Endothelial cell of umbilical vein (primary cell): Measurements from ENCODE around the gene COX7A2L. TPM values are rescaled to one million over a fixed set of nuclear protein-coding genes. Genes with fewer than 3 reads are reported as not detected.

Experiments used
- BruUV-seq: library from RNA; stranded (reverse); fragments of 400-500 nt; replicated peaks from 2 replicates; lab custom pipeline; 2021; lab: Mats Ljungman, UMichigan
- CTCF ChIA-PET: fragments of 300-600, 350-600 bp; sonication (Branson Sonifier 250); formaldehyde crosslinking; loops from one replicate; lab custom pipeline; 2021; ENCODE audit warnings: antibody characterized with exemption, inconsistent platforms; lab: Charles Lee
- POLR2A ChIA-PET: fragments of 300-600, 350-600 bp; sonication (Branson Sonifier 250); formaldehyde crosslinking; loops from one replicate; lab custom pipeline; 2021; ENCODE audit warnings: antibody characterized with exemption, inconsistent platforms; lab: Charles Lee
- DNase-seq: peaks from one replicate; pipeline ENCODE4 v3.0.0-alpha.2; 2011; ENCODE audit warnings: low read depth, low spot score
- FAIRE-seq: peaks from 2 replicates; lab custom pipeline; 2011; peaks lifted over from hg19 to GRCh38; lab: Jason Lieb, UNC
- H2AFZ ChIP-seq: 2 replicates; pipeline ENCODE4 v1.6.0; 2012; ENCODE audit warnings: low read depth, low read length, control low read depth, inconsistent platforms
- H3K27ac ChIP-seq: 2 replicates; pipeline ENCODE4 v1.5.1; 2011; ENCODE audit warnings: low read depth, mild to moderate bottlenecking, control low read depth, low read length, moderate library complexity; ENCODE audit not compliant: insufficient read depth
- H3K27me3 ChIP-seq, 2 experiments: 2 replicates each; pipeline versions ENCODE4 v1.6.0 to v1.6.1; 2011; ENCODE audit warnings: low read length in 2 of 2, mixed read lengths in 1 of 2; ENCODE audit not compliant: control insufficient read depth in 2 of 2, insufficient read depth in 2 of 2
- H3K36me3 ChIP-seq, 2 experiments: 2 replicates in 1 of 2; 3 replicates in 1 of 2; pipeline ENCODE4 v1.5.1; 2011; ENCODE audit warnings: low read length in 2 of 2, mild to moderate bottlenecking in 1 of 2, moderate library complexity in 1 of 2; ENCODE audit not compliant: control insufficient read depth in 2 of 2, insufficient read depth in 2 of 2; ENCODE audit errors: extremely low read depth in 1 of 2
- H3K4me1 ChIP-seq: 3 replicates; pipeline ENCODE4 v1.5.1; 2011; ENCODE audit warnings: mild to moderate bottlenecking, low read length; ENCODE audit not compliant: control insufficient read depth, insufficient read depth; ENCODE audit errors: extremely low read depth
- H3K4me2 ChIP-seq: 2 replicates; pipeline ENCODE4 v1.6.1; 2011; ENCODE audit warnings: low read length, control low read depth, mixed read lengths; ENCODE audit not compliant: insufficient read depth
- H3K4me3 ChIP-seq, 3 experiments: fragments of 200-600 bp in 1 of 3; sonication (generic), shearing (Covaris generic) in 1 of 3; replicated peaks in 1 of 3; 2 replicates each; pipeline ENCODE4 v1.5.1; 2011 to 2016; ENCODE audit warnings: control low read depth in 3 of 3, low read length in 3 of 3, mild to moderate bottlenecking in 2 of 3, inconsistent platforms in 1 of 3, low read depth in 1 of 3, moderate library complexity in 1 of 3; ENCODE audit not compliant: insufficient read depth in 1 of 3
- H3K79me2 ChIP-seq: 2 replicates; pipeline ENCODE4 v1.6.0; 2012; ENCODE audit warnings: low read length, inconsistent platforms; ENCODE audit not compliant: control insufficient read depth, insufficient read depth
- H3K9ac ChIP-seq: replicated peaks from 2 replicates; pipeline ENCODE3; 2011; ENCODE audit warnings: low read length, control low read depth; ENCODE audit not compliant: insufficient read depth; ENCODE audit errors: extremely low read depth
- H3K9me1 ChIP-seq: replicated peaks from 3 replicates; pipeline ENCODE4 v1.6.0; 2011; ENCODE audit warnings: mild to moderate bottlenecking, low read length; ENCODE audit not compliant: control insufficient read depth, insufficient read depth; ENCODE audit errors: extremely low read depth
- H3K9me3 ChIP-seq: replicated peaks from 2 replicates; pipeline ENCODE4 v1.5.1; 2012; ENCODE audit warnings: low read length, inconsistent platforms; ENCODE audit not compliant: control insufficient read depth, insufficient read depth
- H4K20me1 ChIP-seq: replicated peaks from 2 replicates; pipeline ENCODE3; 2011; ENCODE audit warnings: mild to moderate bottlenecking, low read length; ENCODE audit not compliant: control insufficient read depth, insufficient read depth; ENCODE audit errors: extremely low read depth
- CTCF ChIP-seq, 2 donors: IDR thresholded peaks; 1 replicate in 1 of 2; 2 replicates in 1 of 2; pipeline ENCODE4 v1.5.1; 2011; ENCODE audit warnings: low read length in 2 of 2, mild to moderate bottlenecking in 2 of 2, moderate library complexity in 2 of 2, control low read depth in 1 of 2, inconsistent platforms in 1 of 2, low read depth in 1 of 2; ENCODE audit not compliant: insufficient read depth in 1 of 2; ENCODE audit errors: extremely low read depth in 1 of 2
- EZH2 ChIP-seq: IDR thresholded peaks from 2 replicates; pipeline ENCODE4 v1.6.1; 2012; ENCODE audit warnings: borderline replicate concordance, low read depth, mild to moderate bottlenecking, moderate library complexity, low read length, inconsistent platforms; ENCODE audit not compliant: severe bottlenecking
- FOS ChIP-seq: IDR thresholded peaks from 2 replicates; pipeline ENCODE4 v1.6.1; 2011; ENCODE audit warnings: mild to moderate bottlenecking, low read length, moderate library complexity, borderline replicate concordance; ENCODE audit not compliant: insufficient read depth
- GATA2 ChIP-seq: IDR thresholded peaks from 2 replicates; pipeline ENCODE4 v1.7.0; 2011; ENCODE audit warnings: low read depth, mild to moderate bottlenecking, moderate library complexity, mixed read lengths, low read length; ENCODE audit not compliant: insufficient read length, insufficient read depth
- JUN ChIP-seq: IDR thresholded peaks from 2 replicates; pipeline ENCODE4 v1.6.1; 2011; ENCODE audit warnings: borderline replicate concordance, low read depth; ENCODE audit not compliant: insufficient read length, insufficient read depth
- MAX ChIP-seq: IDR thresholded peaks from 2 replicates; pipeline ENCODE4 v1.6.1; 2011; ENCODE audit not compliant: insufficient read depth, insufficient read length
- MYC ChIP-seq: IDR thresholded peaks from one replicate; pipeline ENCODE4 v1.6.1; 2011; ENCODE audit warnings: mild to moderate bottlenecking, low read depth, low read length
- POLR2A ChIP-seq: IDR thresholded peaks from 2 replicates; pipeline ENCODE4 v1.6.1; 2012; ENCODE audit warnings: low read depth, mild to moderate bottlenecking, control low read depth, low read length
- POLR2AphosphoS5 ChIP-seq: IDR thresholded peaks from 2 replicates; pipeline ENCODE4 v1.6.1; 2012; ENCODE audit warnings: low read depth, mild to moderate bottlenecking, control low read depth, low read length, moderate library complexity; ENCODE audit not compliant: insufficient read depth
- dilution Hi-C: fragments of 300-500 bp; cut with MboI; formaldehyde crosslinking; loops from one replicate; pipeline ENCODE4 v1.15.0; 2019; ENCODE audit warnings: low sequenced_read_pairs; ENCODE audit not compliant: extremely low pct_ligation_motif_present
- intact Hi-C: fragments of 100-400 bp; cut with micrococcal nuclease; formaldehyde crosslinking; loops from one replicate; pipeline ENCODE4 v1.10.0; 2022
- polyA plus RNA-seq, 4 experiments: library from polyadenylated mRNA; depleted of rRNA in 3 of 4; stranded (reverse) in 3 of 4; unstranded in 1 of 4; fragments of >200 nt; gene quantifications; 2 replicates each; pipeline versions ENCODE4 v1.2.1 to v1.2.3, GENCODE V29; 2011 to 2012; ENCODE audit warnings: missing spikeins in 1 of 4
- total RNA-seq: library from RNA; stranded (reverse); gene quantifications from 2 replicates; pipeline ENCODE4 v1.2.3, GENCODE V29; 2021

Gene COX7A2L
- total and polyA plus RNA-seq, 2 donors (not counting 3 experiments of a cell fraction or from before 2014, with no cell fraction given): 94.2 to 119 TPM

GRCh38 chr2:42329736-42330135 is 31.3 kb downstream of the COX7A2L start:
- POLR2A ChIA-PET: no interaction called here
- Histone ChIP-seq H3K27ac (no peak overlapping the region), H3K4me2 (no peak overlapping the region), H3K9ac (no peak overlapping the region), H3K4me3 (no peak overlapping the region), H3K9me1 (no peaks in the 10 kb centered on the region), H3K36me3 (peaks cover 2 to 4% of the 10 kb centered on the region in 2 experiments), H3K4me1 (no peaks in the 10 kb centered on the region), H3K9me3 (no peaks in the 10 kb centered on the region), H4K20me1 (no peaks in the 10 kb centered on the region), H3K79me2 (no peaks in the 10 kb centered on the region), H2AFZ (no peak overlapping the region), H3K27me3 (no peaks in the 10 kb centered on the region)
- no peak for FAIRE-seq
- DNase-seq: no peak
- intact Hi-C loops (loop anchor here (2.0 to 5.0 kb wide), 3 partner anchors 31 to 477 kb away; partner anchors contain the start of gene COX7A2L), dilution Hi-C loops (no loop called here)
- no peak for TF ChIP-seq FOS
- no peak for TF ChIP-seq EZH2
- no peak for TF ChIP-seq MYC
- BruUV-seq: no TSS peak
- CTCF ChIA-PET: interaction anchor here (1.7 to 6.0 kb wide), 7 partner anchors 28 to 462 kb away, joined by 4 to 369 read pairs (median 9); no protein-coding TSS in a partner anchor

- H4K20me1 ChIP-seq: no peaks in the 10 kb centered on the region
- H3K9me3 ChIP-seq: no peaks in the 10 kb centered on the region
- H3K9ac ChIP-seq: no peak overlapping the region
- DNase-seq (no peak), FAIRE-seq (no peak)
- ChIA-PET POLR2A (no interaction called here), CTCF (interaction anchor here (0.9 to 6.0 kb wide), 48 partner anchors 9 to 475 kb away, joined by 3 to 369 read pairs (median 5); no protein-coding TSS in a partner anchor)
- no peak overlapping the region for H3K27ac ChIP-seq
- H3K9me1 ChIP-seq: no peaks in the 10 kb centered on the region
- H2AFZ ChIP-seq: no peak overlapping the region
- H3K4me2 ChIP-seq: no peak overlapping the region
- H3K79me2 ChIP-seq: no peaks in the 10 kb centered on the region
- intact Hi-C loops: loop anchor here (1.0 to 5.0 kb wide), 4 partner anchors 32 to 477 kb away; partner anchors contain the start of gene COX7A2L
- TF ChIP-seq POLR2A (no peak), MAX (no peak), FOS (no peak), MYC (no peak), JUN (no peak), CTCF (IDR thresholded peaks at IDR 0.05; ENCODE audit: extremely low read depth in 1 of 2, insufficient read depth in 1 of 2, low read depth in 1 of 2, low read length in 2 of 2) (no peak), POLR2AphosphoS5 (no peak), GATA2 (no peak), EZH2 (no peak)
- H3K36me3 ChIP-seq: peaks cover 2 to 4% of the 10 kb centered on the region in 2 experiments
- BruUV-seq: no TSS peak
- H3K4me3 ChIP-seq: no peak overlapping the region
- dilution Hi-C loops: no loop called here
- no peaks in the 10 kb centered on the region for H3K4me1 ChIP-seq
- H3K27me3 ChIP-seq: no peaks in the 10 kb centered on the region
These were observed 32.1 kb downstream of the COX7A2L start for GRCh38 chr2:42328923-42329322.
